H1 (cell line): ENCODE measurements around the gene KIF5C. TPM values are rescaled to one million over a fixed set of nuclear protein-coding genes. Genes with fewer than 3 reads are reported as not detected.

Source experiments
- CTCF ChIA-PET: fragments of 300-600 bp; sonication (Branson Sonifier 250); formaldehyde crosslinking; loops from one replicate; lab custom pipeline; 2021; ENCODE audit not compliant: partially characterized antibody; lab: Charles Lee
- POLR2A ChIA-PET: fragments of 300-600 bp; sonication (Branson Sonifier 250); formaldehyde crosslinking; loops from one replicate; lab custom pipeline; 2021; ENCODE audit warnings: inconsistent platforms; ENCODE audit not compliant: partially characterized antibody; lab: Charles Lee
- DNase-seq, 2 experiments: peaks; one replicate each; pipeline versions ENCODE4 v3.0.0 to v3.0.0-alpha.2; 2010 to 2022; ENCODE audit warnings: low spot score in 2 of 2, low read depth in 1 of 2, mixed read lengths in 1 of 2
- FAIRE-seq: peaks from 2 replicates; lab custom pipeline; 2011; peaks lifted over from hg19 to GRCh38; lab: Jason Lieb, UNC
- H2AFZ ChIP-seq: 2 replicates; pipeline ENCODE4 v1.8.1; 2012; ENCODE audit warnings: low read length, inconsistent platforms
- H2AK5ac ChIP-seq: 2 replicates; pipeline ENCODE4 v1.6.1; 2013; ENCODE audit warnings: low read depth, low read length
- H2BK120ac ChIP-seq: replicated peaks from 2 replicates; pipeline ENCODE3; 2013; ENCODE audit warnings: low read depth, low read length, inconsistent platforms
- H2BK12ac ChIP-seq: 2 replicates; pipeline ENCODE4 v1.6.1; 2013; ENCODE audit warnings: low read depth, low read length
- H2BK15ac ChIP-seq: 2 replicates; pipeline ENCODE4 v1.6.1; 2013; ENCODE audit warnings: low read length
- H2BK20ac ChIP-seq: 2 replicates; pipeline ENCODE4 v1.6.1; 2013; ENCODE audit warnings: low read length
- H2BK5ac ChIP-seq: 2 replicates; pipeline ENCODE4 v1.6.1; 2013; ENCODE audit warnings: low read depth, low read length
- H3K14ac ChIP-seq: 2 replicates; pipeline ENCODE4 v1.6.1; 2013; ENCODE audit warnings: inconsistent platforms; ENCODE audit not compliant: insufficient read length
- H3K18ac ChIP-seq: 2 replicates; pipeline ENCODE4 v1.6.1; 2013; ENCODE audit warnings: low read length; ENCODE audit errors: extremely low read depth
- H3K23ac ChIP-seq: 2 replicates; pipeline ENCODE4 v1.6.1; 2013; ENCODE audit warnings: inconsistent platforms; ENCODE audit not compliant: insufficient read length
- H3K23me2 ChIP-seq: 2 replicates; pipeline ENCODE4 v1.6.1; 2013; ENCODE audit warnings: low read depth, low read length
- H3K27ac ChIP-seq: 2 replicates; pipeline ENCODE4 v1.6.1; 2011; ENCODE audit warnings: low read depth, low read length, inconsistent platforms
- H3K27me3 ChIP-seq, 4 experiments: replicated peaks in 1 of 4; 1 replicate in 1 of 4; 2 replicates in 3 of 4; pipeline versions ENCODE4 v1.6.1 to v1.8.1; 2011 to 2013; ENCODE audit warnings: low read length in 3 of 4, mild to moderate bottlenecking in 3 of 4, inconsistent platforms in 2 of 4, mixed read lengths in 2 of 4, moderate library complexity in 1 of 4; ENCODE audit not compliant: control insufficient read depth in 3 of 4, insufficient read depth in 3 of 4; ENCODE audit errors: extremely low read depth in 1 of 4
- H3K36me3 ChIP-seq, 4 experiments: 2 replicates each; pipeline versions ENCODE4 v1.6.1 to v1.8.1; 2011 to 2013; ENCODE audit warnings: mild to moderate bottlenecking in 4 of 4, low read length in 3 of 4, moderate library complexity in 2 of 4, control low read depth in 1 of 4, inconsistent platforms in 1 of 4; ENCODE audit not compliant: insufficient read depth in 4 of 4, control insufficient read depth in 2 of 4
- H3K4ac ChIP-seq: replicated peaks from 2 replicates; pipeline ENCODE3; 2013; ENCODE audit warnings: low read length, low read depth, mixed read lengths, inconsistent platforms; ENCODE audit not compliant: insufficient read length
- H3K4me1 ChIP-seq, 4 experiments: replicated peaks in 1 of 4; 1 replicate in 1 of 4; 2 replicates in 3 of 4; pipeline versions ENCODE4 v1.6.1 to v1.8.1; 2011 to 2013; ENCODE audit warnings: low read length in 3 of 4, inconsistent platforms in 2 of 4, mixed read lengths in 1 of 4; ENCODE audit not compliant: insufficient read depth in 4 of 4, control insufficient read depth in 3 of 4
- H3K4me2 ChIP-seq, 2 experiments: 2 replicates each; pipeline versions ENCODE4 v1.6.1 to v1.8.1; 2011 to 2013; ENCODE audit warnings: low read depth in 2 of 2, low read length in 2 of 2, control low read depth in 1 of 2, inconsistent platforms in 1 of 2, mild to moderate bottlenecking in 1 of 2; ENCODE audit not compliant: insufficient read depth in 1 of 2
- H3K4me3 ChIP-seq, 4 experiments: fragments of 200-600, 300-600 bp in 1 of 4; sonication (generic), shearing (Covaris generic), sonication (Bioruptor Twin) in 1 of 4; 2 replicates each; pipeline versions ENCODE4 v1.5.1 to v1.8.1; 2011 to 2016; ENCODE audit warnings: low read length in 4 of 4, low read depth in 3 of 4, control low read depth in 2 of 4, inconsistent platforms in 2 of 4, mild to moderate bottlenecking in 2 of 4, mixed read lengths in 1 of 4, moderate library complexity in 1 of 4; ENCODE audit not compliant: insufficient read depth in 2 of 4; ENCODE audit errors: extremely low read depth in 1 of 4
- H3K56ac ChIP-seq: replicated peaks from 2 replicates; pipeline ENCODE3; 2013; ENCODE audit warnings: low read depth, mild to moderate bottlenecking, mixed read lengths, low read length, inconsistent platforms; ENCODE audit not compliant: insufficient read length
- H3K79me1 ChIP-seq: 2 replicates; pipeline ENCODE4 v1.6.1; 2013; ENCODE audit warnings: low read depth, low read length, control low read depth
- H3K79me2 ChIP-seq, 2 experiments: 2 replicates each; pipeline versions ENCODE4 v1.6.1 to v1.8.1; 2012 to 2013; ENCODE audit warnings: low read length in 2 of 2, mild to moderate bottlenecking in 2 of 2, inconsistent platforms in 1 of 2; ENCODE audit not compliant: insufficient read depth in 2 of 2, control insufficient read depth in 1 of 2
- H3K9ac ChIP-seq, 4 experiments: replicated peaks in 1 of 4; 1 replicate in 1 of 4; 2 replicates in 3 of 4; pipeline versions ENCODE4 v1.6.1 to v1.8.1; 2011 to 2013; ENCODE audit warnings: low read depth in 3 of 4, low read length in 3 of 4, control low read depth in 2 of 4, mild to moderate bottlenecking in 2 of 4, moderate library complexity in 2 of 4, inconsistent platforms in 1 of 4; ENCODE audit errors: extremely low read depth in 1 of 4
- H3K9me3 ChIP-seq, 2 experiments: 2 replicates each; pipeline versions ENCODE4 v1.6.1 to v1.8.1; 2012 to 2013; ENCODE audit warnings: mild to moderate bottlenecking in 2 of 2, moderate library complexity in 2 of 2, control low read depth in 1 of 2, inconsistent platforms in 1 of 2, low read depth in 1 of 2, low read length in 1 of 2, mixed read lengths in 1 of 2; ENCODE audit not compliant: insufficient read depth in 2 of 2
- H4K20me1 ChIP-seq, 2 experiments: replicated peaks in 1 of 2; 2 replicates each; pipeline versions ENCODE3 to v1.8.1; 2011 to 2013; ENCODE audit warnings: inconsistent platforms in 2 of 2, low read length in 2 of 2, mild to moderate bottlenecking in 1 of 2; ENCODE audit not compliant: insufficient read depth in 2 of 2, control insufficient read depth in 1 of 2
- H4K5ac ChIP-seq: 2 replicates; pipeline ENCODE4 v1.6.1; 2013; ENCODE audit warnings: low read length, low read depth, mixed read lengths, inconsistent platforms; ENCODE audit not compliant: insufficient read length
- H4K8ac ChIP-seq: 2 replicates; pipeline ENCODE4 v1.8.0; 2013; ENCODE audit warnings: mild to moderate bottlenecking, moderate library complexity, low read length, inconsistent platforms; ENCODE audit not compliant: insufficient read depth; ENCODE audit errors: extremely low read depth
- H4K91ac ChIP-seq: replicated peaks from 2 replicates; pipeline ENCODE3; 2013; ENCODE audit warnings: low read length, mixed read lengths, inconsistent platforms; ENCODE audit not compliant: insufficient read length
- BACH1 ChIP-seq: IDR thresholded peaks from 2 replicates; pipeline ENCODE4 v1.6.1; 2012; ENCODE audit warnings: low read length, improper control_type of control experiment
- BRCA1 ChIP-seq: IDR thresholded peaks from 2 replicates; pipeline ENCODE4 v1.6.1; 2012; ENCODE audit warnings: low read depth, low read length, improper control_type of control experiment
- EGR1 ChIP-seq: IDR thresholded peaks from 2 replicates; pipeline ENCODE4 v1.6.1; 2011; ENCODE audit warnings: low read depth, low read length, borderline replicate concordance
- KDM1A ChIP-seq: fragments of 200-600, 300-600 bp; sonication (generic); IDR thresholded peaks from 2 replicates; pipeline ENCODE4 v1.7.1; 2016; ENCODE audit warnings: mild to moderate bottlenecking, low read length, borderline replicate concordance
- POU5F1 ChIP-seq: IDR thresholded peaks from 2 replicates; pipeline ENCODE4 v1.6.1; 2011; ENCODE audit warnings: low read depth, mild to moderate bottlenecking, low read length, moderate library complexity
- RAD21 ChIP-seq, 2 experiments: IDR thresholded peaks in 1 of 2; conservative IDR thresholded peaks in 1 of 2; 2 replicates each; pipeline ENCODE4 v1.6.1; 2011; ENCODE audit warnings: low read depth in 2 of 2, low read length in 2 of 2, improper control_type of control experiment in 1 of 2, inconsistent platforms in 1 of 2, mild to moderate bottlenecking in 1 of 2, moderate library complexity in 1 of 2
- RFX5 ChIP-seq: IDR thresholded peaks from 2 replicates; pipeline ENCODE4 v1.6.1; 2011; ENCODE audit warnings: low read depth, low read length, improper control_type of control experiment, borderline replicate concordance
- RXRA ChIP-seq: IDR thresholded peaks from 2 replicates; pipeline ENCODE4 v1.6.1; 2011; ENCODE audit warnings: low read depth, mild to moderate bottlenecking, low read length, moderate library complexity; ENCODE audit not compliant: insufficient read depth
- SP1 ChIP-seq: IDR thresholded peaks from 2 replicates; pipeline ENCODE4 v1.6.1; 2011; ENCODE audit warnings: low read depth, low read length
- ZNF274 ChIP-seq: IDR thresholded peaks from 2 replicates; pipeline ENCODE4 v1.7.0; 2012; ENCODE audit warnings: low read length, borderline replicate concordance; ENCODE audit errors: extremely low read depth
- WGBS, 2 experiments: shearing (Covaris generic) in 1 of 2; methylation state at CpG; one replicate each; pipeline versions ENCODE4 v1.1.6 to v1.1.7; 2013 to 2015; ENCODE audit warnings: low lambda C conversion rate in 2 of 2, mixed read lengths in 2 of 2, inconsistent platforms in 1 of 2, low coverage in 1 of 2, missing lambda C conversion rate in 1 of 2; ENCODE audit not compliant: insufficient replicate concordance in 2 of 2, insufficient coverage in 1 of 2, insufficient read length in 1 of 2; ENCODE audit errors: extremely low coverage in 1 of 2, missing lambda C conversion rate in 1 of 2; 5-methylcytosine and 5-hydroxymethylcytosine counted together
- polyA plus RNA-seq, 7 experiments: library from polyadenylated mRNA; depleted of rRNA in 3 of 7; stranded (reverse) in 5 of 7; unstranded in 2 of 7; fragments of >200 nt in 5 of 7; fragments of 200-250 nt in 2 of 7; gene quantifications; 1 replicate in 5 of 7; 2 replicates in 1 of 7; 4 replicates in 1 of 7; pipeline versions ENCODE4 v1.2.1 to v1.2.3, GENCODE V29; 2011 to 2013; ENCODE audit warnings: missing spikeins in 2 of 7, mixed read lengths in 2 of 7
- total RNA-seq: library from RNA; stranded (reverse); fragmentation: NEBNext Ultra II Directional; extraction: Animal tissue kit (Norgen Biotek cat#: 25700); gene quantifications from 2 replicates; pipeline ENCODE4 v1.2.1, GENCODE V29; 2021

KIF5C gene
- total and polyA plus RNA-seq, 2 of the 8 experiments (the other 6 are each of a cell fraction or from before 2014, with no cell fraction given) = 16.3 to 66.4 TPM

- H2AFZ ChIP-seq = no peak overlapping the region
- DNase-seq (no peak), FAIRE-seq (no peak)
- H4K5ac ChIP-seq = no peak overlapping the region
- peak overlapping the region; percentile 93; the same call in 1 of the 2 replicates for H2BK12ac ChIP-seq
- H4K8ac ChIP-seq = no peak overlapping the region
- no peak overlapping the region for H3K4ac ChIP-seq
- no peak overlapping the region for H3K14ac ChIP-seq
- H3K9me3 ChIP-seq = peaks cover 5 to 15% of the 10 kb centered on the region in 2 experiments; a peak in 3 of 4 replicates
- H3K4me1 ChIP-seq = peaks cover 8 to 36% (median 27%) of the 10 kb centered on the region in 4 experiments; a peak in 6 of 7 replicates
- peak overlapping the region; percentile 10 for H2BK120ac ChIP-seq
- no peak overlapping the region for H3K4me2 ChIP-seq
- H4K91ac ChIP-seq = peak overlapping the region; percentile 29
- peaks cover 5 to 33% (median 20%) of the 10 kb centered on the region in 4 experiments for H3K36me3 ChIP-seq
- peak overlapping the region; percentile 11 for H2AK5ac ChIP-seq
- H3K18ac ChIP-seq = peak overlapping the region; percentile 48; the same call in 1 of the 2 replicates
- 0 out of 2 replicates have a peak overlapping the region, but pooled peaks have one; percentile 63 for H2BK15ac ChIP-seq
- no peak overlapping the region for H3K56ac ChIP-seq
- H2BK20ac ChIP-seq = peak overlapping the region; percentile 64; the same call in 1 of the 2 replicates
- no peak overlapping the region for H3K27ac ChIP-seq
- WGBS, 2 experiments = 91 to 100% methylated on average over 2 to 14 of the region's 14 CpGs
- TF ChIP-seq BACH1 (no peak), KDM1A (no peak), POU5F1 (no peak), ZNF274 (no peak), RAD21 (IDR thresholded peaks at IDR 0.05 in 1 of 2, conservative IDR thresholded peaks at IDR 0.05 in 1 of 2; ENCODE audit: low read depth in 2 of 2, low read length in 2 of 2) (no peak), RXRA (no peak), BRCA1 (no peak), SP1 (no peak), RFX5 (no peak), EGR1 (no peak)
- H3K9ac ChIP-seq = no peak overlapping the region
- H3K27me3 ChIP-seq = no peaks in the 10 kb centered on the region
- no peaks in the 10 kb centered on the region for H3K79me1 ChIP-seq
- CTCF ChIA-PET = interaction anchor here (2.9 kb wide), 1 partner anchor 16 kb away, joined by 14 read pairs; no protein-coding TSS in a partner anchor
- H2BK5ac ChIP-seq = peak overlapping the region; percentile 76
- H3K4me3 ChIP-seq = no peak overlapping the region
- H3K79me2 ChIP-seq = no peaks in the 10 kb centered on the region
- H4K20me1 ChIP-seq = no peaks in the 10 kb centered on the region
- H3K23ac ChIP-seq = no peak overlapping the region
- H3K23me2 ChIP-seq = peaks cover 3% of the 10 kb centered on the region; the same call in 1 of the 2 replicates
- POLR2A ChIA-PET = no interaction called here
These were observed 127.4 kb downstream of the KIF5C start for GRCh38 chr2:149002378-149002890.
